A375 (cell line): ENCODE measurements around the gene GTF2F1. TPM values are rescaled to one million over a fixed set of nuclear protein-coding genes. Genes with fewer than 3 reads are reported as not detected.

Source experiments
- small RNA-seq: library from RNA; depleted of rRNA; stranded (forward); fragments of <200 nt; gene quantifications from one replicate; pipeline ENCODE3, GENCODE V24; 2014
- total RNA-seq: library from RNA; depleted of rRNA; stranded (reverse); fragments of >200 nt; shearing (Covaris generic); gene quantifications from 2 replicates; pipeline ENCODE4 v1.2.3, GENCODE V29; 2014; rRNA removed

The GTF2F1 gene, protein sequence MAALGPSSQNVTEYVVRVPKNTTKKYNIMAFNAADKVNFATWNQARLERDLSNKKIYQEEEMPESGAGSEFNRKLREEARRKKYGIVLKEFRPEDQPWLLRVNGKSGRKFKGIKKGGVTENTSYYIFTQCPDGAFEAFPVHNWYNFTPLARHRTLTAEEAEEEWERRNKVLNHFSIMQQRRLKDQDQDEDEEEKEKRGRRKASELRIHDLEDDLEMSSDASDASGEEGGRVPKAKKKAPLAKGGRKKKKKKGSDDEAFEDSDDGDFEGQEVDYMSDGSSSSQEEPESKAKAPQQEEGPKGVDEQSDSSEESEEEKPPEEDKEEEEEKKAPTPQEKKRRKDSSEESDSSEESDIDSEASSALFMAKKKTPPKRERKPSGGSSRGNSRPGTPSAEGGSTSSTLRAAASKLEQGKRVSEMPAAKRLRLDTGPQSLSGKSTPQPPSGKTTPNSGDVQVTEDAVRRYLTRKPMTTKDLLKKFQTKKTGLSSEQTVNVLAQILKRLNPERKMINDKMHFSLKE
- 92.5 and 96.0 TPM in 2 replicates for total RNA-seq

GRCh38 chr19:6393074-6393982 is at the start of gene GTF2F1:
TSS of gene GTF2F1 (minus strand) at chr19:6393164. CDS start at chr19:6392995, 169 bp downstream.

GRCh38 chr19:6433663-6434062 is 40.7 kb upstream of the GTF2F1 start, which contains the start of gene SLC25A41:
TSS of gene SLC25A41 (minus strand) at chr19:6433763. CDS start at chr19:6433693, 70 bp downstream.

GRCh38 chr19:6424195-6424938 is 31.4 kb upstream of the GTF2F1 start, which contains the start of gene KHSRP:
TSS of gene KHSRP (minus strand) at chr19:6424811. CDS start at chr19:6424701, 110 bp downstream.

GRCh38 chr19:6375411-6376010 is 17.5 kb downstream of the GTF2F1 start, which contains the start of gene PSPN:
TSS of gene PSPN (minus strand) at chr19:6375933. CDS start at chr19:6375849, 84 bp downstream.

GRCh38 chr19:6372594-6373095 is 20.3 kb downstream of the GTF2F1 start, which contains the start of gene ALKBH7:
TSS of gene ALKBH7 (plus strand) at chr19:6372794. CDS start at chr19:6372821, 27 bp downstream.

GRCh38 chr19:6333439-6333838 is 59.5 kb downstream of the GTF2F1 start, which contains the start of gene ACER1:
TSS of gene ACER1 (minus strand) at chr19:6333612. CDS start at chr19:6333551, 61 bp downstream.

Small RNAs within 50 kb of the gene (small RNA-seq; reads per million reads assigned to genes)
- gene MIR6790 (not detected), gene MIR6885 (not detected)

Other genes starting within 250 kb of the GTF2F1 start
- 20.4 and 25.9 TPM in 2 replicates for gene MLLT1, start 113.2 kb downstream of the GTF2F1 start, total RNA-seq
- gene ACER1, start 59.6 kb downstream of the GTF2F1 start, total RNA-seq: not detected in 2 replicates
- gene CLPP, start 31.6 kb downstream of the GTF2F1 start, total RNA-seq: 119 and 122 TPM in 2 replicates
- gene ALKBH7, start 20.4 kb downstream of the GTF2F1 start, total RNA-seq: 26.5 and 34.5 TPM in 2 replicates
- 1.2 TPM in 2 replicates for gene PSPN, start 17.2 kb downstream of the GTF2F1 start, total RNA-seq
- gene KHSRP, start 31.6 kb upstream of the GTF2F1 start, total RNA-seq: 216 and 257 TPM in 2 replicates
- not detected in 2 replicates for gene SLC25A41, start 40.6 kb upstream of the GTF2F1 start, total RNA-seq
- 17.0 and 18.0 TPM in 2 replicates for gene SLC25A23, start 66.6 kb upstream of the GTF2F1 start, total RNA-seq
- gene CRB3, start 71.1 kb upstream of the GTF2F1 start, total RNA-seq: not detected in 2 replicates
- not detected in 2 replicates for gene DENND1C, start 88.6 kb upstream of the GTF2F1 start, total RNA-seq
- 0.60 and 0.85 TPM in 2 replicates for gene TUBB4A, start 109.1 kb upstream of the GTF2F1 start, total RNA-seq
- 11.8 and 12.5 TPM in 2 replicates for gene TNFSF9, start 137.9 kb upstream of the GTF2F1 start, total RNA-seq
- 93.9 and 116 TPM in 2 replicates for gene CD70, start 198.0 kb upstream of the GTF2F1 start, total RNA-seq